ENCODE results near the gene PLEKHA8.

Gene PLEKHA8

DNA sequence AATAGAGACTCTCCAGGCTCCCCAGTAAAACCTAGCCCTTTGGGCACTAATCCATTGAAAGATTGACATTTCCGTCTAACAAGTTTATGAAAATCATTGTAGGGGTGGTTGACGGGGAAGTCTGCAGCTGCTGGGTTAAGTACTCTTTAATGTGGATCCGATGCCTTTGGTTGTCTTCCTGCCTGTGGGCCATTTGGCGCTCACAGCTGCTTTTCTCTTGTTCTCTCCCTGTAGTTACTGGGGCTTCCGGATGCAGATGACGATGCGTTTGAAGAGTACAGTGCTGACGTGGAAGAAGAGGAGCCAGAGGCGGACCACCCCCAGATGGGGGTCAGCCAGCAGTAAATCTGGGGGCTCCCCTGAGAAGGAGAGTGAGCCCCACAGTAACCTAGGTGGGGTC lies 129.0 kb downstream of the PLEKHA8 start:
- Histone ChIP-seq H3K4me3 (ENCODE audit: low read length) (no peak overlapping the region), H3K9me2 (replicated peaks; ENCODE audit: insufficient read depth, low read length) (no peaks in the 10 kb centered on the region), H2AFZ (ENCODE audit: low read length) (no peak overlapping the region), H3K27me3 (replicated peaks; ENCODE audit: insufficient read depth, low read length) (no peaks in the 10 kb centered on the region), H3K27ac (ENCODE audit: low read length) (no peak overlapping the region), H3K4me2 (ENCODE audit: low read depth, low read length) (no peak overlapping the region), H3K79me2 (ENCODE audit: low read length) (no peaks in the 10 kb centered on the region), H3F3A (ENCODE audit: insufficient read depth, low read length) (no peaks in the 10 kb centered on the region; the same call in 1 of the 2 replicates), H4K20me1 (ENCODE audit: insufficient read depth, low read length) (no peaks in the 10 kb centered on the region), H3K4me1 (ENCODE audit: low read length) (peaks cover 12% of the 10 kb centered on the region), H3K36me3 (replicated peaks; ENCODE audit: insufficient read depth, low read length) (no peaks in the 10 kb centered on the region), H3K9ac (ENCODE audit: low read length) (no peak overlapping the region), H3K9me3 (replicated peaks; ENCODE audit: insufficient read depth, low read length) (no peaks in the 10 kb centered on the region)
- TF ChIP-seq EZH2 (optimal IDR thresholded peaks at IDR 0.05; ENCODE audit: low read depth, low read length) (no peak), EZH2phosphoT487 (IDR thresholded peaks at IDR 0.05; ENCODE audit: low read length) (no peak)
- TF ChIP-seq, protein P1, sequence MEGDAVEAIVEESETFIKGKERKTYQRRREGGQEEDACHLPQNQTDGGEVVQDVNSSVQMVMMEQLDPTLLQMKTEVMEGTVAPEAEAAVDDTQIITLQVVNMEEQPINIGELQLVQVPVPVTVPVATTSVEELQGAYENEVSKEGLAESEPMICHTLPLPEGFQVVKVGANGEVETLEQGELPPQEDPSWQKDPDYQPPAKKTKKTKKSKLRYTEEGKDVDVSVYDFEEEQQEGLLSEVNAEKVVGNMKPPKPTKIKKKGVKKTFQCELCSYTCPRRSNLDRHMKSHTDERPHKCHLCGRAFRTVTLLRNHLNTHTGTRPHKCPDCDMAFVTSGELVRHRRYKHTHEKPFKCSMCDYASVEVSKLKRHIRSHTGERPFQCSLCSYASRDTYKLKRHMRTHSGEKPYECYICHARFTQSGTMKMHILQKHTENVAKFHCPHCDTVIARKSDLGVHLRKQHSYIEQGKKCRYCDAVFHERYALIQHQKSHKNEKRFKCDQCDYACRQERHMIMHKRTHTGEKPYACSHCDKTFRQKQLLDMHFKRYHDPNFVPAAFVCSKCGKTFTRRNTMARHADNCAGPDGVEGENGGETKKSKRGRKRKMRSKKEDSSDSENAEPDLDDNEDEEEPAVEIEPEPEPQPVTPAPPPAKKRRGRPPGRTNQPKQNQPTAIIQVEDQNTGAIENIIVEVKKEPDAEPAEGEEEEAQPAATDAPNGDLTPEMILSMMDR (IDR thresholded peaks at IDR 0.05; ENCODE audit: low read length): no peak
- no peak for DNase-seq

DNA sequence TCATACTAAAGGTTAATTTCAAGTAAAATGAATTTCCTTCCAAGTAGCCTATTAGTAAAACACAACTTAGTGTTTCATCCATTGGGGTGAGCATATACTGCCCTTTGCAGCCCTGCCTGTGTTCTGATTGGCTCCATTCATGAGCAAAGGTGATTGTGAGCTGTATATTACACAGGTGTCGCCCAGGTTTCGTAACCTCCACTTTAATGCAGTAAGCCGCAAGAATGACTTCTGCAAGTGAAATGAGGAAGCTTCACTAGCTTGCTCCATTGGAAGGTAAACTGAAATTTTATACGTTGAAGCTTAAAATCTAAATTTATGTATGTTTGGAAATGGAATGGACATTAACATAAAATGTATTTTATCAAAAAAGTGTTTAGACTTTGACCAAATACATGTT lies 131.0 kb downstream of the PLEKHA8 start:
- Histone ChIP-seq H3K79me2 (ENCODE audit: low read length) (no peaks in the 10 kb centered on the region), H3K9me3 (replicated peaks; ENCODE audit: insufficient read depth, low read length) (no peaks in the 10 kb centered on the region), H3K9me2 (replicated peaks; ENCODE audit: insufficient read depth, low read length) (no peaks in the 10 kb centered on the region), H4K20me1 (ENCODE audit: insufficient read depth, low read length) (no peaks in the 10 kb centered on the region), H3K36me3 (replicated peaks; ENCODE audit: insufficient read depth, low read length) (no peaks in the 10 kb centered on the region), H3K4me3 (ENCODE audit: low read length) (no peak overlapping the region), H3K27me3 (replicated peaks; ENCODE audit: insufficient read depth, low read length) (no peaks in the 10 kb centered on the region), H3F3A (ENCODE audit: insufficient read depth, low read length) (no peaks in the 10 kb centered on the region; the same call in 1 of the 2 replicates), H3K4me1 (ENCODE audit: low read length) (peaks cover 28% of the 10 kb centered on the region), H3K9ac (ENCODE audit: low read length) (no peak overlapping the region), H3K27ac (ENCODE audit: low read length) (no peak overlapping the region), H3K4me2 (ENCODE audit: low read depth, low read length) (no peak overlapping the region), H2AFZ (ENCODE audit: low read length) (no peak overlapping the region)
- TF ChIP-seq EZH2phosphoT487 (IDR thresholded peaks at IDR 0.05; ENCODE audit: low read length) (no peak), EZH2 (optimal IDR thresholded peaks at IDR 0.05; ENCODE audit: low read depth, low read length) (no peak)
- TF ChIP-seq, protein P1 (IDR thresholded peaks at IDR 0.05; ENCODE audit: low read length): no peak
- peak; percentile 33 for DNase-seq

- Histone ChIP-seq H3K9me2 (replicated peaks; ENCODE audit: insufficient read depth, low read length) (no peaks in the 10 kb centered on the region), H4K20me1 (ENCODE audit: insufficient read depth, low read length) (no peaks in the 10 kb centered on the region), H3F3A (ENCODE audit: insufficient read depth, low read length) (no peaks in the 10 kb centered on the region; the same call in 1 of the 2 replicates), H3K27me3 (replicated peaks; ENCODE audit: insufficient read depth, low read length) (no peaks in the 10 kb centered on the region), H3K4me1 (ENCODE audit: low read length) (peaks cover 28% of the 10 kb centered on the region), H2AFZ (ENCODE audit: low read length) (no peak overlapping the region), H3K4me3 (ENCODE audit: low read length) (no peak overlapping the region), H3K79me2 (ENCODE audit: low read length) (no peaks in the 10 kb centered on the region), H3K36me3 (replicated peaks; ENCODE audit: insufficient read depth, low read length) (no peaks in the 10 kb centered on the region), H3K9ac (ENCODE audit: low read length) (no peak overlapping the region), H3K9me3 (replicated peaks; ENCODE audit: insufficient read depth, low read length) (no peaks in the 10 kb centered on the region), H3K27ac (ENCODE audit: low read length) (no peak overlapping the region), H3K4me2 (ENCODE audit: low read depth, low read length) (no peak overlapping the region)
- peak; percentile 44 for DNase-seq
- TF ChIP-seq EZH2phosphoT487 (IDR thresholded peaks at IDR 0.05; ENCODE audit: low read length): no peak
- TF ChIP-seq, protein P1 (IDR thresholded peaks at IDR 0.05; ENCODE audit: low read length): peak; percentile 44
- TF ChIP-seq EZH2 (optimal IDR thresholded peaks at IDR 0.05; ENCODE audit: low read depth, low read length): no peak
These were observed 131.5 kb downstream of the PLEKHA8 start for GRCh38 chr7:30159698-30160143.
